Spleen (tissue), 11 donors: Measurements from ENCODE around the gene MAPKAP1. TPM values are rescaled to one million over a fixed set of nuclear protein-coding genes. Genes with fewer than 3 reads are reported as not detected.

Experiments
- DNase-seq: peaks from one replicate; pipeline ENCODE4 v3.0.0-alpha.2; 2020
- H3K27ac ChIP-seq, 8 donors: fragments of 200-600 bp; sonication (generic) in 7 of 8; 1 replicate in 4 of 8; 2 replicates in 4 of 8; pipeline versions ENCODE4 v1.5.0 to v1.8.0; 2016 to 2021; ENCODE audit warnings: inconsistent platforms in 4 of 8, mild to moderate bottlenecking in 4 of 8, moderate library complexity in 1 of 8
- H3K27me3 ChIP-seq, 7 donors: fragments of 200-600 bp; sonication (generic) in 6 of 7; replicated peaks in 1 of 7; 1 replicate in 4 of 7; 2 replicates in 3 of 7; pipeline versions ENCODE4 v1.5.0 to v1.8.0; 2016 to 2021; ENCODE audit warnings: inconsistent platforms in 3 of 7, mild to moderate bottlenecking in 1 of 7
- H3K36me3 ChIP-seq, 6 donors: fragments of 200-600 bp; sonication (generic) in 5 of 6; 1 replicate in 4 of 6; 2 replicates in 2 of 6; pipeline versions ENCODE4 v1.5.0 to v1.8.0; 2016 to 2021; ENCODE audit warnings: inconsistent platforms in 2 of 6
- H3K4me1 ChIP-seq, 6 donors: fragments of 200-600 bp; sonication (generic) in 5 of 6; 1 replicate in 3 of 6; 2 replicates in 3 of 6; pipeline versions ENCODE4 v1.5.0 to v1.8.0; 2016 to 2021; ENCODE audit warnings: inconsistent platforms in 3 of 6
- H3K4me3 ChIP-seq, 8 donors: fragments of 200-600 bp; sonication (generic) in 7 of 8; 1 replicate in 4 of 8; 2 replicates in 4 of 8; pipeline versions ENCODE4 v1.5.0 to v1.8.0; 2016 to 2021; ENCODE audit warnings: inconsistent platforms in 4 of 8, mild to moderate bottlenecking in 4 of 8, moderate library complexity in 2 of 8
- H3K9me3 ChIP-seq, 8 donors: fragments of 200-600 bp; sonication (generic) in 7 of 8; 1 replicate in 4 of 8; 2 replicates in 4 of 8; pipeline versions ENCODE4 v1.5.0 to v1.8.0; 2016 to 2021; ENCODE audit warnings: inconsistent platforms in 4 of 8
- POLR2A ChIP-seq, 3 donors: fragments of 450-650 bp; IDR thresholded peaks; one replicate each; pipeline ENCODE4 v1.5.1; 2017; ENCODE audit warnings: antibody characterized with exemption in 3 of 3, mild to moderate bottlenecking in 1 of 3
- POLR2AphosphoS5 ChIP-seq, 3 donors: sonication (generic); formaldehyde crosslinking; IDR thresholded peaks; one replicate each; pipeline ENCODE4 v1.5.1; 2017; ENCODE audit warnings: antibody characterized with exemption in 3 of 3
- WGBS, 5 donors: extraction: QIAGEN DNeasy Blood & Tissue Kit in 3 of 5; methylation state at CpG; one replicate each; pipeline versions ENCODE4 v1.1.5 to v1.1.7; 2013 to 2018; 5-methylcytosine and 5-hydroxymethylcytosine counted together
- intact Hi-C: fragments of 100-400 bp; cut with DNase I; formaldehyde crosslinking; loops from one replicate; pipeline ENCODE4 v1.15.0; 2023; ENCODE audit warnings: low total_unique reads
- polyA plus RNA-seq, 3 donors: library from polyadenylated mRNA; stranded (reverse); fragments of 200-250 nt; gene quantifications; one replicate each; pipeline ENCODE4 v1.2.1, GENCODE V29; 2013
- total RNA-seq, 7 donors: library from RNA; depleted of rRNA in 3 of 7; stranded (reverse); fragments of >200 nt in 3 of 7; fragmentation: NEBNext Ultra II Directional in 4 of 7; extraction: Animal tissue kit (Norgen Biotek cat#: 25700) in 4 of 7; gene quantifications; one replicate each; pipeline versions ENCODE4 v1.1.0 to v1.2.1, GENCODE V29; 2016 to 2021
- TF ChIP-seq, protein P1 (sequence below), 11 experiments: fragments of 200-600 bp in 7 of 11; fragments of 450-650 bp in 4 of 11; sonication (generic) in 4 of 11; IDR thresholded peaks in 8 of 11; conservative IDR thresholded peaks in 3 of 11; 1 replicate in 7 of 11; 2 replicates in 4 of 11; pipeline versions ENCODE4 v1.4.0 to v1.8.0; 2016 to 2021; ENCODE audit warnings: antibody characterized with exemption in 11 of 11, inconsistent platforms in 4 of 11, mild to moderate bottlenecking in 1 of 11
- donor health status: healthy with polysubstance abuse.
- donor health status: DM: no; HTN: no; CAD: no; lungs with moderate emphysema.
- donor health status: DM: no; HTN: no; CAD: no.
- donor health status: Bipolar disorder and iron deficiency.
- donor health status: healthy.
- donor health status: DM: no; HTN: no; CAD: no.
- donor health status: DM: yes; HTN: yes; CAD: no.

Gene MAPKAP1
- total and polyA plus RNA-seq, 10 donors: 37.2 to 77.2 (median 60.4) TPM

DNA sequence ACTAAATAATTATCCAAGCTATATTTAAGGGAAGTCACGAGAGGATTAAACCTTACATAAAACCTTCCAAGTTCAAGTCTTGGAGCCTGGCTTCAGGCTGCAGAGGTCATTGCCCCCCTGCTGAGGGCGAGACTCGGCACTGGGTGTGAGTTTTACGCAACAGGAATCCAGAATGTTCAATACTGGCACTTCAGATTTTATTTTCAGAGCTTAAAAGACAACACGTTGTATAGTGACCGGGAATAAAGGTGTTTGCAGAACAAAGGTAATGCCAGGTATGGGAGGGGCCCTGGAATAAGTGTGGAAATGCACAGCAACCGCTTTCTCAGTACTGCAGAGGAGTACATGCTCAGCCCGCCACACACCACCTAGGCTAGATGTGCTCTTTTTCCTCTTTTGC is 238.4 kb downstream of the MAPKAP1 start:
- no peak for DNase-seq
- Histone ChIP-seq H3K27ac (no peak overlapping the region), H3K9me3 (no peaks in the 10 kb centered on the region), H3K36me3 (peaks cover 0 to 72% (median 11%) of the 10 kb centered on the region in 6 donors), H3K27me3 (no peaks in the 10 kb centered on the region), H3K4me1 (peaks cover 0 to 42% (median 13%) of the 10 kb centered on the region in 6 donors), H3K4me3 (no peak overlapping the region)
- WGBS, 5 donors: 89 to 95% (median 92%) methylated on average over 8 of the region's 8 CpGs
- intact Hi-C loops: no loop called here
- TF ChIP-seq POLR2A (IDR thresholded peaks at IDR 0.05): no peak
- TF ChIP-seq, protein P1, sequence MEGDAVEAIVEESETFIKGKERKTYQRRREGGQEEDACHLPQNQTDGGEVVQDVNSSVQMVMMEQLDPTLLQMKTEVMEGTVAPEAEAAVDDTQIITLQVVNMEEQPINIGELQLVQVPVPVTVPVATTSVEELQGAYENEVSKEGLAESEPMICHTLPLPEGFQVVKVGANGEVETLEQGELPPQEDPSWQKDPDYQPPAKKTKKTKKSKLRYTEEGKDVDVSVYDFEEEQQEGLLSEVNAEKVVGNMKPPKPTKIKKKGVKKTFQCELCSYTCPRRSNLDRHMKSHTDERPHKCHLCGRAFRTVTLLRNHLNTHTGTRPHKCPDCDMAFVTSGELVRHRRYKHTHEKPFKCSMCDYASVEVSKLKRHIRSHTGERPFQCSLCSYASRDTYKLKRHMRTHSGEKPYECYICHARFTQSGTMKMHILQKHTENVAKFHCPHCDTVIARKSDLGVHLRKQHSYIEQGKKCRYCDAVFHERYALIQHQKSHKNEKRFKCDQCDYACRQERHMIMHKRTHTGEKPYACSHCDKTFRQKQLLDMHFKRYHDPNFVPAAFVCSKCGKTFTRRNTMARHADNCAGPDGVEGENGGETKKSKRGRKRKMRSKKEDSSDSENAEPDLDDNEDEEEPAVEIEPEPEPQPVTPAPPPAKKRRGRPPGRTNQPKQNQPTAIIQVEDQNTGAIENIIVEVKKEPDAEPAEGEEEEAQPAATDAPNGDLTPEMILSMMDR (IDR thresholded peaks at IDR 0.05 in 8 of 11, conservative IDR thresholded peaks at IDR 0.05 in 3 of 11): no peak
- no peak for TF ChIP-seq POLR2AphosphoS5 (IDR thresholded peaks at IDR 0.05)

DNA sequence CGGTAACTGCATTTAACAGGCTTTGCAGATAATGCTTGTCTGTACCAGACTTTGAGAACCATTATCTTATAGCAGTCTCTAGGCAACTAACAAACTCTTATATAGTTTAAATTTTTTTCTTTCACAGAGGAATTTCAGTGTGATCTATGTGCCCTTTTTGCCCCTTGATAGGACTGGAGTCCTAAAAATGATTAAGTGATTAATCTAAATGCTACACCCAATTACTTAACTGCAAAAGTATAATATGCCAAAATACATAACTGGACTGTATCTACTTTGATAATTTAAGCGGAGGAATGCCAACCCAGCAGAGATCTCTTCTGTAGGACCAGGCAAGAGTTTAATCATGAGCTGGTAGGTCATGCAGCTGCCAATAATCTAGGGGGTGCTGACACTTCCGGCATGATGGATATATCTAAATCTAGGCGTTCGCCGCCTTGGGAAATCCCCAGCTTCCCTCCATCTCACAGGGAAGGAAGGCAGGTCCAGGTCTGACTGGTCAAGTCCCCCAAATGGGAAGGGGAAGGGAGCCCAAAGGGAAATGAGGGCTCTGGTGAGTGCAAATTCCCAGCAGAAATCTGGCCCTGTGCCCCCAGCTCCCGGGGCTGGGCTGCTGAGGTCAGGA is 239.8 kb downstream of the MAPKAP1 start:
- peaks cover 0 to 44% (median 14%) of the 10 kb centered on the region in 6 donors for H3K4me1 ChIP-seq
- H3K36me3 ChIP-seq: peaks cover 0 to 79% (median 11%) of the 10 kb centered on the region in 6 donors
- intact Hi-C loops: no loop called here
- H3K4me3 ChIP-seq: no peak overlapping the region
- no peak overlapping the region for H3K27ac ChIP-seq
- DNase-seq: no peak
- no peaks in the 10 kb centered on the region for H3K27me3 ChIP-seq
- TF ChIP-seq POLR2AphosphoS5 (IDR thresholded peaks at IDR 0.05) (no peak), POLR2A (IDR thresholded peaks at IDR 0.05) (no peak)
- TF ChIP-seq, protein P1 (IDR thresholded peaks at IDR 0.05 in 8 of 11, conservative IDR thresholded peaks at IDR 0.05 in 3 of 11): no peak
- H3K9me3 ChIP-seq: no peaks in the 10 kb centered on the region
- WGBS, 5 donors: 73 to 83% (median 80%) methylated on average over 7 of the region's 7 CpGs

DNA sequence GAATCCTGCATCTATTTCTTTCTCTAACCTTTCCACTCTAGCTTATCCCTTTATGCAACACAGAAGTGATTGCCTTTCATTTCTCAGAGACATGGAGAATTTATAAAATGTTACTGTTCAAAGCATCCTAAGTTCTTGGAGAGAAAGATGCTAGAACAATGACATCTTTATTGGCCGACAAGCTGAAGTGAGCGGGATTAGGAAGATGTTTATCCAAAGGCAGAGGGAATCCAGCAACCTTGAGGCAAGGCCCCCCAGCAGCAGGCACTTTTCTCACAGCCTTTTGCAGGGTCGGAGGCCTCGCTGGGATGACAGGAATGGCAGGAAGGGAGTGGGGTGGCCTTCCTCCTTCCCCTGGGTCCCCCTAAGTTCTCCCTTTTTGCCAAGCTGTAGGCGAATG is 240.6 kb downstream of the MAPKAP1 start:
- Histone ChIP-seq H3K27me3 (no peaks in the 10 kb centered on the region), H3K27ac (no peak overlapping the region), H3K36me3 (peaks cover 0 to 79% (median 10%) of the 10 kb centered on the region in 6 donors), H3K9me3 (no peaks in the 10 kb centered on the region), H3K4me1 (peaks cover 0 to 43% (median 18%) of the 10 kb centered on the region in 6 donors), H3K4me3 (no peak overlapping the region)
- intact Hi-C loops: no loop called here
- TF ChIP-seq, protein P1 (IDR thresholded peaks at IDR 0.05 in 8 of 11, conservative IDR thresholded peaks at IDR 0.05 in 3 of 11): no peak
- TF ChIP-seq POLR2AphosphoS5 (IDR thresholded peaks at IDR 0.05) (no peak), POLR2A (IDR thresholded peaks at IDR 0.05) (no peak)
- no peak for DNase-seq
- 90 to 96% (median 91%) methylated on average over 5 of the region's 5 CpGs for WGBS, 5 donors

DNA sequence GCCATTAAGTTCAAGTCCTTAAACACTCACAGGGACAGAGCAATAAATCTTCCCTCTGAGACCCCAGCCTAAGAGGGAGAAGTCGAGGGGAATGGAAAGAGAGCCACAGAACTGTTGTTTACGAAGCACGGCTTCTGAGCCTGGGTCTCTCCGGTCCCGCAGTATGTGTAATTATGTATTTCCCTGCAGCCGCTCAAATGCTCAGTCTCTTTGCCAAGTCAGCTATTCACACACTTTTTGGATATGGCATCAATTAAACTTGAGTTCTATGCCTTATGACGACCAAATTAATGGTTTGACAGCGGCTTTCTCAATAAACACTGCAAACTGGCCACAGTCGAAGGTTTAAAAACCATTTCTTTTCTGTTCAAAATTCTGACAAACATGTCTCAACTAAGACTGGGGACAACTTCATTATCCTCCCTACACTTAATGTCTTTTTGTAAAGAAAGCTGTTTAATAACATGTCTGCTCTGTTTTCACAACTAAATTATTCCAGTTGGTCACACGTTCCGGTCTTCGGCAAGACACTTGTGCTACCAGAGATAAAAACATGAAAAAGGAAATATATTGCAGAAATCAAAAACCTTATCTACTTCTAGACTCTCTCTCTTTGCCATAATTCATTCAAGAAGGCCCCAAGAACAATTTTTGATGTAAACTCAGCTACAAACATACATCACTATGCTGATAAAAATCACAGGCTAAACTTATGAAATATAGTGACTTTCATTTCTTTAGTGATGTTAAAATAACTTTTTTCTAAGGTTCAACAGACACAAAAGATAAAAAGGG is 242.2 kb downstream of the MAPKAP1 start:
- peaks cover 0 to 80% (median 9%) of the 10 kb centered on the region in 6 donors for H3K36me3 ChIP-seq
- no peak for DNase-seq
- H3K9me3 ChIP-seq: peaks cover 0 to 6% (median 0%) of the 10 kb centered on the region in 8 donors
- H3K4me3 ChIP-seq: no peak overlapping the region
- H3K27ac ChIP-seq: no peak overlapping the region
- 73 to 88% (median 80%) methylated on average over 12 of the region's 12 CpGs for WGBS, 5 donors
- intact Hi-C loops: no loop called here
- H3K4me1 ChIP-seq: peaks cover 0 to 37% (median 18%) of the 10 kb centered on the region in 6 donors
- TF ChIP-seq POLR2A (IDR thresholded peaks at IDR 0.05) (no peak), POLR2AphosphoS5 (IDR thresholded peaks at IDR 0.05) (no peak)
- TF ChIP-seq, protein P1 (IDR thresholded peaks at IDR 0.05 in 8 of 11, conservative IDR thresholded peaks at IDR 0.05 in 3 of 11): no peak
- no peaks in the 10 kb centered on the region for H3K27me3 ChIP-seq
